ENCODE data around the gene SH3RF3.

DNA sequence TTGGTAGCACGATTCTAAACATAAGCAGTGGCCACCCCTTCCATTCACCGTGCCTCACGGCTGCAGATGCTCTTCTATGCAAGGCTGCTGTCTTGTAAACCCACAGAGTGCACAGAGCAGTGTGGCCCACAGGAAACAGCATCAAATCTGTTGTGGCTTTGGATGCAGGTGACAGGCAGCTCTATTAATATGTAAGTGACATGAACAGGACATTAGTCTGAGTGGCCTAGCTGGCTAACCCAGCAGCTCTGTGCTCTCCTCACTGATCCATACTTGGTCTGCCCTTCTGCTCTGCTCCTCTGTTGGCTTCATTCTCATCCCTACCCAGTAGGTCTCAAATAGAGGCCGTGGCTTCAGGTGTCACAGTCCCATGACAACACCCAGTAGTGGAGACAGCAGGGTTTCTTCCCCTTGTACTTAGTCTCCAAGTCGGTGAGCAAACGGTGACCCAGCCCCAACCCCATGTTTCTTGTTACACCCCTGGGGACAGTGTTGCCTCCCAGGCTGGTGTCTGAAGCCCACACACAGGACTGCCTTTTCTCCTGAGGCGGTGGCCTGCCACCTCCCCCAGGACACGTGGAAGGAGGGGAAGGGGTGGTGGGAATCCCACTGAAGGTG is 5.8 kb downstream of the SH3RF3 start:
- TF ChIP-seq, protein P1, sequence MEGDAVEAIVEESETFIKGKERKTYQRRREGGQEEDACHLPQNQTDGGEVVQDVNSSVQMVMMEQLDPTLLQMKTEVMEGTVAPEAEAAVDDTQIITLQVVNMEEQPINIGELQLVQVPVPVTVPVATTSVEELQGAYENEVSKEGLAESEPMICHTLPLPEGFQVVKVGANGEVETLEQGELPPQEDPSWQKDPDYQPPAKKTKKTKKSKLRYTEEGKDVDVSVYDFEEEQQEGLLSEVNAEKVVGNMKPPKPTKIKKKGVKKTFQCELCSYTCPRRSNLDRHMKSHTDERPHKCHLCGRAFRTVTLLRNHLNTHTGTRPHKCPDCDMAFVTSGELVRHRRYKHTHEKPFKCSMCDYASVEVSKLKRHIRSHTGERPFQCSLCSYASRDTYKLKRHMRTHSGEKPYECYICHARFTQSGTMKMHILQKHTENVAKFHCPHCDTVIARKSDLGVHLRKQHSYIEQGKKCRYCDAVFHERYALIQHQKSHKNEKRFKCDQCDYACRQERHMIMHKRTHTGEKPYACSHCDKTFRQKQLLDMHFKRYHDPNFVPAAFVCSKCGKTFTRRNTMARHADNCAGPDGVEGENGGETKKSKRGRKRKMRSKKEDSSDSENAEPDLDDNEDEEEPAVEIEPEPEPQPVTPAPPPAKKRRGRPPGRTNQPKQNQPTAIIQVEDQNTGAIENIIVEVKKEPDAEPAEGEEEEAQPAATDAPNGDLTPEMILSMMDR (IDR thresholded peaks at IDR 0.05): no peak
- no peak for TF ChIP-seq EZH2phosphoT487 (IDR thresholded peaks at IDR 0.05)
